WTC11 (cell line): ENCODE data around the gene BATF. TPM values are rescaled to one million over a fixed set of nuclear protein-coding genes. Genes with fewer than 3 reads are reported as not detected.

Experiments used
- AR ChIP-seq: fragments of 250-450 bp; sonication (Bioruptor Pico); IDR thresholded peaks from 2 replicates; pipeline ENCODE4 v1.9.0; 2021; ENCODE audit warnings: mild to moderate bottlenecking
- FOXJ3 ChIP-seq: sonication (generic); formaldehyde crosslinking; IDR thresholded peaks from 2 replicates; pipeline ENCODE4 v1.9.0; 2021; ENCODE audit warnings: missing genetic modification reagents, mild to moderate bottlenecking, borderline replicate concordance
- NFATC4 ChIP-seq: fragments of 250-450 bp; sonication (Bioruptor Pico); IDR thresholded peaks from 2 replicates; pipeline ENCODE4 v1.9.0; 2021; ENCODE audit warnings: mild to moderate bottlenecking
- PRDM15 ChIP-seq: sonication (generic); formaldehyde crosslinking; IDR thresholded peaks from 2 replicates; pipeline ENCODE4 v1.8.0; 2022; ENCODE audit warnings: missing genetic modification reagents
- total RNA-seq: library from RNA; stranded (reverse); gene quantifications from 3 replicates; pipeline ENCODE4 v1.2.3, GENCODE V29; 2021

Gene BATF
- total RNA-seq, 1 experiment from 2014 or later = not detected

GRCh38 chr14:75595226-75595625 lies 73.0 kb downstream of the BATF start (continued):
- TF ChIP-seq PRDM15 (CRISPR knock-in tag) = no peak
- TF ChIP-seq FOXJ3 (CRISPR knock-in tag) = no peak
- no peak for TF ChIP-seq NFATC4 (CRISPR knock-in tag)
- no peak for TF ChIP-seq AR

Other genes with a start within 250 kb of the BATF start
- gene FOS, start 243.6 kb upstream of the BATF start, total RNA-seq = 23.9 to 57.4 TPM (median 50.8 TPM) in 3 replicates
- 17.9 to 23.3 TPM (median 21.8 TPM) in 3 replicates for gene JDP2, start 94.4 kb upstream of the BATF start, total RNA-seq
- gene FLVCR2, start 56.2 kb downstream of the BATF start, total RNA-seq = 6.6 to 12.9 TPM (median 8.1 TPM) in 3 replicates
- gene ERG28, start 138.4 kb downstream of the BATF start, total RNA-seq = 27.9 to 29.9 TPM (median 29.4 TPM) in 3 replicates
- 39.6 to 42.6 TPM (median 40.8 TPM) in 3 replicates for gene TTLL5, start 138.8 kb downstream of the BATF start, total RNA-seq